ENCODE measurements around the gene RAB43. TPM values are rescaled to one million over a fixed set of nuclear protein-coding genes. Genes with fewer than 3 reads are reported as not detected.
"Not testable (repeated sequence)": the region's sequence is repeated elsewhere in the genome, so short reads cannot be mapped to it uniquely, and the experiment has no call there.

RAB43 gene
- total RNA-seq, 1 donor from 2014 or later: 8.6 TPM

DNA sequence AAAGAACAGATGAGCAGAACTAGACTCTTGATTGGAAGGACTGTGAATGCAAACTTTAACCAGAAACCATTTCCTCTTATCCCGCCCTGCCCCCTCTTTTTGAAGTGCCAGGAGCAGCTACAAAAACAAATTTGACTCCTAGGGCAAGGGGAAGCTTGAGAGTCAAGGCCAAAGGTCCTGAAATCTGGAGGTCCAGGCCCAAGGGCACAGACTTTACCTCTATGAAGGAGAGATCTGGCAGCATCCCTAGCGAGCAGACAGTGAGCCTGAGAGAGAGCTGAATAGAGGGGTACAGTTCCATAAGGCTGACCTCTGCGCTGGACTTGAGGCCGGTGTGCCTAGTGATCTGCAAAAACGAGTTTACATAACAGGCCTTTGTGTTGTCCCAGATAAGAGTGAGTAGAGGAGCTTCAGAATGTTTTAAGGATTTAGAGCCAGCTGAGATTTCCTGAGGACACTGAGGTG is 5.1 kb downstream of the RAB43 start:
- TF ChIP-seq CTCF (IDR thresholded peaks at IDR 0.05) (no peak), POLR2AphosphoS5 (IDR thresholded peaks at IDR 0.05; ENCODE audit: insufficient read depth in 1 of 2, low read depth in 1 of 2) (no peak)
- no peak overlapping the region for H3K27ac ChIP-seq
- H3K4me1 ChIP-seq: peaks cover 28% of the 10 kb centered on the region
- no peak for DNase-seq (ENCODE audit: extremely low spot score in 2 of 2)
- intact Hi-C loops (cut with DNase I): no loop called here
- no peak overlapping the region for H3K4me3 ChIP-seq
- H3K9me3 ChIP-seq: no peaks in the 10 kb centered on the region
- no peaks in the 10 kb centered on the region for H3K27me3 ChIP-seq
- H3K36me3 ChIP-seq: peaks cover 0 to 6% of the 10 kb centered on the region in 2 donors

- Histone ChIP-seq H3K27ac (no peak overlapping the region), H3K4me3 (no peak overlapping the region), H3K27me3 (no peaks in the 10 kb centered on the region), H3K4me1 (peaks cover 18% of the 10 kb centered on the region), H3K36me3 (peaks cover 0 to 6% of the 10 kb centered on the region in 2 donors), H3K9me3 (no peaks in the 10 kb centered on the region)
- intact Hi-C loops (cut with DNase I): no loop called here
- TF ChIP-seq POLR2A (IDR thresholded peaks at IDR 0.05) (no peak), CTCF (IDR thresholded peaks at IDR 0.05) (no peak), POLR2AphosphoS5 (IDR thresholded peaks at IDR 0.05; ENCODE audit: insufficient read depth in 1 of 2, low read depth in 1 of 2) (no peak)
- DNase-seq (ENCODE audit: extremely low spot score in 2 of 2): no peak
Observed at GRCh38 chr3:129114455-129114854, 7.1 kb downstream of the RAB43 start.

- Histone ChIP-seq H3K4me1 (no peaks in the 10 kb centered on the region), H3K27me3 (no peaks in the 10 kb centered on the region), H3K36me3 (peaks cover 0 to 6% of the 10 kb centered on the region in 2 donors), H3K27ac (no peak overlapping the region), H3K4me3 (no peak overlapping the region), H3K9me3 (no peaks in the 10 kb centered on the region)
- TF ChIP-seq POLR2AphosphoS5 (IDR thresholded peaks at IDR 0.05; ENCODE audit: insufficient read depth in 1 of 2, low read depth in 1 of 2) (no peak), CTCF (IDR thresholded peaks at IDR 0.05) (no peak), POLR2A (IDR thresholded peaks at IDR 0.05) (no peak)
- no peak for DNase-seq (ENCODE audit: extremely low spot score in 2 of 2)
- intact Hi-C loops (cut with DNase I): no loop called here
Observed at GRCh38 chr3:129112308-129113052, 9.1 kb downstream of the RAB43 start.

- intact Hi-C loops (cut with DNase I); H3K4me3 ChIP-seq; H3K36me3 ChIP-seq; H3K9me3 ChIP-seq; H3K27me3 ChIP-seq; DNase-seq (ENCODE audit: extremely low spot score in 2 of 2); H3K4me1 ChIP-seq; H3K27ac ChIP-seq: not testable (repeated sequence)
Observed at GRCh38 chr3:129111076-129111780, 10.4 kb downstream of the RAB43 start.

DNA sequence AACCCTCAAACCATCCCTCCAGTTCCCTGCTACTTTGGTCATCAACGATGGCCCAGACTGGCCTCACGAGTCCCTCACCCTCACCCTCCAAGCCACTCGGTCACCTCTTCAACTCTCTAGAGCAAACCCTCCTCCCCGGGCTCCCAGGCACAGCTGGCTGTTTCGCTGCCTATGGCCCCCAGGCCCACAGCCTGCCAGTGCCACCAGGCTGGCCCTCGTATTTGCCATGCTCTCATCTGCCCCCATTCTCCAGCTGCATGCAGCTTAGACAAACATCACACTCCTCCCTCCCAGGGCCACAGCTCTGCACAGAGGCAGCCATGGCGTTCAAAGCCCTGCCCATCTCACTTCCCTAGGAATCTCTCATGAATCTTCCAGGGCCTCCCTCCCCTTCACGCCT is 13.8 kb downstream of the RAB43 start:
- intact Hi-C loops (cut with DNase I): no loop called here
- H3K36me3 ChIP-seq: no peaks in the 10 kb centered on the region

More for the DNA sequence above, 13.8 kb downstream of the RAB43 start:
- no peak for TF ChIP-seq POLR2AphosphoS5 (IDR thresholded peaks at IDR 0.05; ENCODE audit: insufficient read depth in 1 of 2, low read depth in 1 of 2)
- no peak for TF ChIP-seq CTCF (IDR thresholded peaks at IDR 0.05)
- no peak for TF ChIP-seq POLR2A (IDR thresholded peaks at IDR 0.05)
- Histone ChIP-seq H3K4me3 (no peak overlapping the region), H3K27me3 (no peaks in the 10 kb centered on the region), H3K9me3 (no peaks in the 10 kb centered on the region), H3K4me1 (peaks cover 7% of the 10 kb centered on the region), H3K27ac (no peak overlapping the region)
- DNase-seq (ENCODE audit: extremely low spot score in 2 of 2): no peak

All from vagina (tissue), 2 donors.